Mesothelial cell of epicardium (in vitro differentiated cells): ENCODE data around the gene TOB1. TPM values are rescaled to one million over a fixed set of nuclear protein-coding genes. Genes with fewer than 3 reads are reported as not detected.
A peak's percentile ranks its signal among the peaks of the same experiment; 100 is the strongest.

ENCODE experiments used
- DNase-seq, 2 experiments: peaks; one replicate each; pipeline ENCODE4 v3.0.0; 2021; ENCODE audit warnings: low spot score in 2 of 2; ENCODE audit not compliant: unreplicated experiment in 2 of 2
- H3K27ac Mint-ChIP-seq: 2 replicates; pipeline ENCODE4 v1.8.0; 2021; ENCODE audit warnings: mixed read lengths
- H3K27me3 Mint-ChIP-seq: 2 replicates; pipeline ENCODE4 v1.8.0; 2021; ENCODE audit warnings: low read depth, mixed read lengths
- H3K36me3 Mint-ChIP-seq: 2 replicates; pipeline ENCODE4 v1.8.0; 2021; ENCODE audit warnings: mixed read lengths
- H3K4me1 Mint-ChIP-seq: 2 replicates; pipeline ENCODE4 v1.8.0; 2021; ENCODE audit warnings: mixed read lengths
- H3K4me3 Mint-ChIP-seq: 2 replicates; pipeline ENCODE4 v1.8.0; 2021; ENCODE audit warnings: mild to moderate bottlenecking, moderate library complexity, mixed read lengths
- H3K9me3 Mint-ChIP-seq: 2 replicates; pipeline ENCODE4 v1.8.0; 2021; ENCODE audit warnings: mixed read lengths
- total RNA-seq: library from RNA; stranded (reverse); gene quantifications from 3 replicates; pipeline ENCODE4 v1.2.1, GENCODE V29; 2021
- TF ChIP-seq, protein P1 (sequence below): fragments of 200-600 bp; sonication (generic); IDR thresholded peaks from one replicate; pipeline ENCODE4 v1.5.0; 2021; ENCODE audit warnings: antibody characterized with exemption; ENCODE audit not compliant: unreplicated experiment

The TOB1 gene
- total RNA-seq, 1 donor from 2014 or later, result 29.4 TPM

DNA sequence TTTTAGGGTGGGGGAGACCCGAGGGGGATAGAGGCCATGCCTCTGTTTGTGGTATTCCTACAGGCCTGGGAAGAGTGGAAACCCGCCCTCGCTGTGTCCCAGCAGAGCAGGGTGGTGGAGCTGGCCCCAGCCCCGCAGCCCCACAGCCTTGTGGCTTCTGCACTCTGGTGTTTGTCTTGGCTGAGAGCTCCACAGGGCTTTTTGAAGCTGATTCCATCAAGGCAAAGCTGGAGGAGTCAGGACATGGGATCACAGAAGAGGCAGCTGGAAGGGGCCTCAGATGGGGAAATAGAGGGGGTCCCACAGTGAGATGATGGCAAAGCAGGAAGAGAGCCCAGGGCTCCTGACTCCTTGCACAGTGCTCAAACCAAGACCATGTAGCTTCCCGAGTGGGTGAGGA is 35.8 kb downstream of the TOB1 start:
- TF ChIP-seq, protein P1, sequence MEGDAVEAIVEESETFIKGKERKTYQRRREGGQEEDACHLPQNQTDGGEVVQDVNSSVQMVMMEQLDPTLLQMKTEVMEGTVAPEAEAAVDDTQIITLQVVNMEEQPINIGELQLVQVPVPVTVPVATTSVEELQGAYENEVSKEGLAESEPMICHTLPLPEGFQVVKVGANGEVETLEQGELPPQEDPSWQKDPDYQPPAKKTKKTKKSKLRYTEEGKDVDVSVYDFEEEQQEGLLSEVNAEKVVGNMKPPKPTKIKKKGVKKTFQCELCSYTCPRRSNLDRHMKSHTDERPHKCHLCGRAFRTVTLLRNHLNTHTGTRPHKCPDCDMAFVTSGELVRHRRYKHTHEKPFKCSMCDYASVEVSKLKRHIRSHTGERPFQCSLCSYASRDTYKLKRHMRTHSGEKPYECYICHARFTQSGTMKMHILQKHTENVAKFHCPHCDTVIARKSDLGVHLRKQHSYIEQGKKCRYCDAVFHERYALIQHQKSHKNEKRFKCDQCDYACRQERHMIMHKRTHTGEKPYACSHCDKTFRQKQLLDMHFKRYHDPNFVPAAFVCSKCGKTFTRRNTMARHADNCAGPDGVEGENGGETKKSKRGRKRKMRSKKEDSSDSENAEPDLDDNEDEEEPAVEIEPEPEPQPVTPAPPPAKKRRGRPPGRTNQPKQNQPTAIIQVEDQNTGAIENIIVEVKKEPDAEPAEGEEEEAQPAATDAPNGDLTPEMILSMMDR, result no peak
- Mint-ChIP-seq H3K4me1 (peaks cover 57% of the 10 kb centered on the region), H3K27me3 (peaks cover 2% of the 10 kb centered on the region), H3K36me3 (no peaks in the 10 kb centered on the region), H3K9me3 (no peaks in the 10 kb centered on the region), H3K4me3 (peak overlapping the region; percentile 33), H3K27ac (peak overlapping the region; percentile 76)
- DNase-seq, result no peak

DNA sequence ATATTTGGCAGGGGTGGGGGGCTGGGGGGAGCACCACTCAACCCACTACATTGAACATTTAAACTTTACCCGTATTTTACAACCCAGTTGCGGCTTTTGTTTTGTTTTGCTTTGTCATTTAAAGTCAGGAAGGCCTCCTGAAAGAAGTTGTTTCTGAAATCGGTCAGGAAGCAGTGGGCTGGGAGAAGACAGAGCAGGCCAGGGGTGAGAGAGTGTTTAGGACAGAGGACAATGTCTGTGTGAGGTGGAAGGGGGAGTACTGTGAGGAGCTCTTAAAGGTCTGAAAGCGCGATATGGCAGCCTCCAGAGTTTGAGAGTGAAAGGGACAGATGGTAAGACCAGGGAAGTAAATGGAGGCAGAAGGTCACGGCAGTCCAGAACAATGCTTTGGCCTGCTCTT is 36.8 kb downstream of the TOB1 start:
- H3K4me1 Mint-ChIP-seq, result peaks cover 47% of the 10 kb centered on the region
- TF ChIP-seq, protein P1, result no peak
- DNase-seq, result no peak
- H3K9me3 Mint-ChIP-seq, result no peaks in the 10 kb centered on the region
- peak overlapping the region; percentile 72 for H3K27ac Mint-ChIP-seq
- H3K27me3 Mint-ChIP-seq, result peaks cover 2% of the 10 kb centered on the region
- no peak overlapping the region for H3K4me3 Mint-ChIP-seq
- no peaks in the 10 kb centered on the region for H3K36me3 Mint-ChIP-seq

DNA sequence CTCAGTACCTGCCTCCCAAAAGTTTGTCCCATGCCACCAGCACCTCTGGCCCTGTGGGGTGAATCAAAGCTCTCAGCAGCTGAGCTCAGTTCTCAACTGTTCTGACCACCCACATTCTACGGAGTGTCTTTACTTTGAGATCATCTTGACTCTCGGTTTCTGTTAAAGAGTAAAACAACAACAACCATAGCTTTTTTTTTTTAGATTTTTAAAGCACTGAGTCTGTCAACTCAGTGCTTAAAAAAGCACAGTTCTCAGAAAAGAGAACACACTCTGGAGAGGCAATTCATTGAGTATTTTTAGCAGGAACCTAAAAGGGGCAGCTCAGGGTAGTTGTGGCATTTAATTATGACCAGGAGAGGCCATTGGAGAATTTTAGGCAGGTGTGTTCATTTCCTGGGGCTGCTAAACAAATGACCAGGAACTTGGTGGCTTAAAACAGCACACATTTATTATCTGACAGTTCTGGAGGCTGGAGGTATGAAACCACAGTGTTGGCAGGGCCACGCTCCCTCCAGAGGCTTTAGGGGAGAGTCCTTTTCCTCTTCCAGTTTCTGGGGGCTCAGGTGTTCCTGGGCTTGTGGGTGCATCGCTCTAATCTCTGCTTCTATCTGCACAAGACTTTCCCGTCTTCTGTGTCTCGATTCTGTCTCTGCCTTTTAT is 37.5 kb downstream of the TOB1 start:
- H3K27ac Mint-ChIP-seq, result peak overlapping the region; percentile 72
- TF ChIP-seq, protein P1, result no peak
- H3K36me3 Mint-ChIP-seq, result no peaks in the 10 kb centered on the region
- peaks cover 40% of the 10 kb centered on the region for H3K4me1 Mint-ChIP-seq
- no peak for DNase-seq
- H3K4me3 Mint-ChIP-seq, result no peak overlapping the region
- peaks cover 3% of the 10 kb centered on the region for H3K9me3 Mint-ChIP-seq
- H3K27me3 Mint-ChIP-seq, result peaks cover 2% of the 10 kb centered on the region

DNA sequence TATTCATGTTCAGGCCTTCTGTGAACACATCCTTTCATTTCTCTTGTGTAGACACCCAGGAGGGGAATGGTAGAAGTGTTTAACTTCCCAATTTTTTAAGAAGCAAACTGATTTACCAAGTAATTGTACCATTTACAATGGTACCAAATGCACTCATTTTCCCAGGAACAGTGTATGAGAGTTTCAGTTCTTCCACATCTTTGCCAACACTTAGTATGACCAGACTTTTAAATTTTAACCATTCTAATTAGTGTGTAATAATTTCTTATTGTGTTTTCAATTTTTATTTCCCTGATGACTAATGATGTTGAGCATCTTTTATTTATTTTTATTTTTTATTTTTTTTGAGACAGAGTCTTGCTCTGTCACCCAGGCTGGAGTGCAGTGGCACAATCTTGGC is 41.0 kb downstream of the TOB1 start:
- Mint-ChIP-seq H3K36me3 (no peaks in the 10 kb centered on the region), H3K4me3 (no peak overlapping the region), H3K27ac (no peak overlapping the region), H3K9me3 (peaks cover 15% of the 10 kb centered on the region), H3K4me1 (peaks cover 10% of the 10 kb centered on the region), H3K27me3 (peaks cover 2% of the 10 kb centered on the region)
- no peak for DNase-seq
- TF ChIP-seq, protein P1, result no peak

DNA sequence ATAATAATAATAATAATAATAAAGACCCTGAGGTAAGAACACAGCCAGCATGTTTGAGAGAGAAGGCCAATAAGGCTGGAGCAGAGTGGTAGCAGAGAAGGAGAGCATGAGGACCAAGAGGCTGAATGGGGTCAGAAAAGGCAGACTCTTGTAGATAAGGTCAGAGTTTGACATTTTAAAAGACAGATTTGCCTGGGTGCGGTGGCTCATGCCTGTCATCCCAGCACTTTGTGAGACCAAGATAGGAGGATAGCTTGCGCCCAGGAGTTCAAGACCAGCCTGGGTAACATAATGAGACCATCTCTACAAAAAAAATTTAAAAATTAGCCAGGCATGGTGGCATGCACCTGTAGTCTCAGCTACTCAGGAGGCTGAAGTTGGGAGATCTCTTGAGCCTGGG is 41.7 kb downstream of the TOB1 start:
- peaks cover 2% of the 10 kb centered on the region for H3K27me3 Mint-ChIP-seq
- peaks cover 15% of the 10 kb centered on the region for H3K9me3 Mint-ChIP-seq
- H3K4me1 Mint-ChIP-seq, result peaks cover 6% of the 10 kb centered on the region
- H3K36me3 Mint-ChIP-seq, result no peaks in the 10 kb centered on the region
- DNase-seq, result no peak
- TF ChIP-seq, protein P1, result no peak
- H3K27ac Mint-ChIP-seq, result no peak overlapping the region
- no peak overlapping the region for H3K4me3 Mint-ChIP-seq
